ENCODE results near the gene TTLL10.

TTLL10 gene

GRCh38 chr1:1173793-1174415 lies at the start of gene TTLL10:
Gene TTLL10 (plus strand): TSS chr1:1173880. CDS start chr1:1179216, 5,336 bp downstream.
- DNase-seq, result no peak

- no peak for DNase-seq
Observed at GRCh38 chr1:1124508-1124785, 49.2 kb upstream of the TTLL10 start.

DNA sequence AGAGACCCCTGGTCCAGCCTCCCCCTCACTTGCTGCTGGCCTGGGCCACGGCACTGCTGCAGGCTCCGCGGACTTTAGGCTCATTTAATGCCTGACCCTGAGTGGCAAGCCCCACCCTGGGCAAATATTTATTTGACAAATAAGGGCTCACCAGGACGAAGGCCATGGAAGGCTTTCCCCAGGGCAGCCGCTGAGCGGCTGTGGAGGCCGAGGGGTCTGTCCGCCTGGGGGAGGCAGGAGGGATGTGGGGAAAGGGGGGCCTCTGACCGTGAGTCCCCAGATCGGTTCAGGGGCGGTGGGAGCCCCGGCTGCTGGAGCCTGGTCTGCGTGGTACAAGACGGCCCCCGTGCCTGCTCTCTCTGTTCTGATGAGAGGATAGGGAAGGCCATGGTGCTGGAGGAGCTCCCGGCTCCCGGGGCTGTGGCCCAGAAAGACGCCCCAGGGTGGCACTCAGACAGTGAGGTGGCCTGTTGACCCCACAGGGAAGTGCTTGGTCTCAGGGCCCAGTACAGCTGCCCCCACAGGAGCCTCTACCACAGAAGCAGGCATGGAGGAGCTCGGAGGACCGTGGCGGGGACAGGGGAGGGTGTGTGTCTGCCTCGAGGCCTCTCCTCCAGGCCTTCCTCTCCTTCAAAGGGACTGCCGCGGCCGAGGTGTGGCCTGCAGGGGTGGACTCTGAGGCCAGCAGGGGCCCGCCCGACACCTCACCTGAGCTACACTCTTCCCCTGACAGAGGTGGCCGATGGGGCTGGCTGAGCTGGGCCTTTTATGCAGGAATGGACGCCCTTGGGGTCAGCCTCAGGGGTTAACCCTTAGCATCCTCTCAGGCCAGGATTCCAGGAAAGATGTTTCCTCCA lies 48.7 kb upstream of the TTLL10 start:
- DNase-seq, result no peak

DNA sequence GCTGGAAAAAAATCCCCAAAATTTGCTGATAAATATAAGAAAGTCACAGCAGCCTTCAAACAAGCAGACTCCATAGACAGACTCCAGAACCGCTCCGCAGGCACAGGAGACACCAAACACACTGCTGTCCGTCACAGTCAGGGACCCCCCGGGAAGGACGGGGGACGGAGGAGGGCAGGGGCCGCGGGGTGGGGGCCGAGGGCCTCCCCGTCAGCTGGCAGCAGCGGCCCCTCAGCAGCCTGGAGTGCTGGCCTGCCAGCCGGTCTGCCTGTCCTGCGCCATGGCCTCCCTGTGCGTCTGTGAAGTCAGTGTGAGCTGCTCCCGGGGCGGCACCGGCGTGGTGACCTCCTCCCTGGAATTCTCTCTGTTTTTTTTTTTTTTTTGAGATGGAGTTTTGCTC lies 47.7 kb upstream of the TTLL10 start:
- DNase-seq, result no peak

DNA sequence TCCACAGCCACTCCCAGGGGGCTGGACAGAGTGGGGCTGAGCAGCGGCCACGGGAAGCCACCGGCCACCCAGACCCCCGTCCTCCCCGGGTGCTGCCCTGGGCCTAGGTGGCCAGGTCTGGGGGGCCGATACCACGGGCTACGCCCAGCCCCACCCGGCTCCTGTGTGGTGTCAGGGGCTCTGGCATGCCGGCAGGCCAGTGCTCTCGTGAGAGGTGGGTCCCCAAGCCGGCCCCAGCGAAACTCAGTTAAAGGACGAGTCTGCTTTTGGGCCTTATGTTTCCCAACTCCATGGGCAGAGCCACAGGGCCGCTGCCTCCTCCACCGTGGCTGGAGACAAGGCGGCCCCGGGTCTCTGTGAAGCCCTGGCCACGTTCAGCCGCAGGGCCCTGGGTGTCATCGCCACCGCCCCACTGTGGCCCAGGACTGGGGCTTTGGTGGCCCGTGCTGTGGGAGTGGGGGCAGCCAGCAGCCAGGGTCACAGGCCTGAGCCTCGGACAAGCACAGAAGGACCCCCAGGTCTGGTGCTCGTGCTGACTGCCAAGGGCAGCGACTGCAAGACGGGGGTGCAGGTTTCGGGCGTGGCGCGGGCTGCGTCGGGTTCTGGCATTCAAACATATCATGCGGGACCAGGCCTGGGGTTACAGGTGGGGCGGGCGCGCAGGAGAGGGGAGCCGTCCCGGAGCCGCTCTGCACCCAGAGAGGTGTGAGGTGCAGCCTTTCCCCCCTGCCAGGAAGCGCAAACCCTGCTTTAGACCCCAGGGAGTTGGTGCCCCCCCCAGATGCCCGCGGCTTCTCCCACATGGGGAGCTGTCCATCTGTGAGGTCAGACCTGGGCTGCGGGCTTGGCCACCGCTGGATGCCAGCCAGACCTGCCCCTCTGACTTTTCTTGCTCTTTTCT lies 45.9 kb upstream of the TTLL10 start:
- no peak for DNase-seq

- DNase-seq, result no peak
Observed at GRCh38 chr1:1128454-1129139, 45.1 kb upstream of the TTLL10 start.

- DNase-seq, result no peak
Observed at GRCh38 chr1:1129381-1129821, 44.3 kb upstream of the TTLL10 start.

GRCh38 chr1:1130206-1131120 lies 43.2 kb upstream of the TTLL10 start:
- DNase-seq, result no peak

GRCh38 chr1:1132042-1132950 lies 41.4 kb upstream of the TTLL10 start:
- no peak for DNase-seq

DNA sequence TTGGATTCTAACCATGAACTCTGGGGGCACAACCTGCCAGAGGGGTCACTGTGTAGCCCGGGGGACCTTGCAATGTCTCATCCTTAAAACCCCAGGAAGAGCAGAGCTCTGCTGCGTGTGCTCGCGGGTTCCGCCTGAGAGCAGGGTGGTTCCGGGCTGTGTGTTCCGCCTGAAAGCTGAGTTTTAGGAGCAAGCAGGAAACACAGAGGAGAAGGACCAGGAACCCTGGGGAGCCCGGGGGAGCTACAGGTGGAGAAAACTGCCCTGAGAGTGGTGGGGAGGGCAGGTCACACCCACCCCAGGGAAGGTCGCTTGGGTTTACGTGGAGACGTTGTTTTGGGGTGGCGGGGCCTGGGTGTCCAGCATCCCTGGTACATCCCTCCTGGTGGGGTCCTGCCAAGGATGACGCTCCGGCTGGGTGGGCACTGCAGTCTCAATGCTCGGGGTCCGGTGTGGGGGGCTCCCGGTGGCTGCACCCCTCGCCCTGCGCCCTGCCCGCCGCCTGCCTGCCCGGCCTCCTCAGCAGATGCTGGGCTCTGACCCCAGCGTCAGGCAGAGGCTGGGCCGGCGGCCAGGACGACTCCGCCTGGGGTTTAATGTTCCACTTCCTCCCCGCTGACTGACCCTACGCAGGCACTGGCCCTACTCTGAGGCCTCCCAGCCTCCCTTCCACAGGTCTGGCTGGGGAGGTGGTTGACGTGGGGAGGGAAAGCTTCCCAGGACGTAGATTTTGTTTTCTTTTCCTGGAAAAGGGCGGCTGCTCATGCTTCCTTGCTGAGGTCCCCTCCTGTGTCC lies 40.5 kb upstream of the TTLL10 start:
- DNase-seq, result no peak

DNA sequence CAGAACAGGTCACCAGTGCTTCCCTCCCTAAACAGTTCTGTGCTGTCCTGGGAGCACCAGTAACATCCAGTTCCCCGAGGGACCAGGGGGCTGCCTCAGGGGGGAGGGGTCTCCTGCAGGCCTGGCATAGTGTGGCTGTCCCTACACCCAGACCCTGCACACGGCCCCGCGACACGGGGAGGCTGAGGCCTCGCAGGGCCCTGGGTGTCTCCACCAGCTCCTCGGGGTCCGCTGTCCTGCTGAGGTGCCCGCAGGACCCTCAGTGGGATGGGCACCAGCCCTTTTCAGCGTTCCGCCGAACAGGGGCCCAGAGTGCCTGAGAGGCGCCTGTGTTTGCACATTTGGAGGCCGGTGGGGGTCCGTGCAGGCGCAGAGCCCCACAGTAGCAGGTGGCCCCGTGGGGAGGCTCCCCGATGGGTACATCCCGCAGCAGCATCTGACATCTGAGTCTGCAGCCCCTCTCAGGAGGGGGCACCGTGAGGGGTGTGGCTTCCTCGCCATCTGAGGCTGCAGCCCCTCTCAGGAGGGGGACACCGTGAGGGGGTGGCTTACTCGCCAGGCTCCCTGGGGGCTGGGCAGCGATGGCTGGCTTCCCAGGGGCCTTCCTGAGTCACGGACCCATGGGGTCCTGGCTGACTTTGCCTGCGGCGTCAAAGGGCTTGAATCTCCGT lies 39.2 kb upstream of the TTLL10 start:
- DNase-seq, result no peak

DNA sequence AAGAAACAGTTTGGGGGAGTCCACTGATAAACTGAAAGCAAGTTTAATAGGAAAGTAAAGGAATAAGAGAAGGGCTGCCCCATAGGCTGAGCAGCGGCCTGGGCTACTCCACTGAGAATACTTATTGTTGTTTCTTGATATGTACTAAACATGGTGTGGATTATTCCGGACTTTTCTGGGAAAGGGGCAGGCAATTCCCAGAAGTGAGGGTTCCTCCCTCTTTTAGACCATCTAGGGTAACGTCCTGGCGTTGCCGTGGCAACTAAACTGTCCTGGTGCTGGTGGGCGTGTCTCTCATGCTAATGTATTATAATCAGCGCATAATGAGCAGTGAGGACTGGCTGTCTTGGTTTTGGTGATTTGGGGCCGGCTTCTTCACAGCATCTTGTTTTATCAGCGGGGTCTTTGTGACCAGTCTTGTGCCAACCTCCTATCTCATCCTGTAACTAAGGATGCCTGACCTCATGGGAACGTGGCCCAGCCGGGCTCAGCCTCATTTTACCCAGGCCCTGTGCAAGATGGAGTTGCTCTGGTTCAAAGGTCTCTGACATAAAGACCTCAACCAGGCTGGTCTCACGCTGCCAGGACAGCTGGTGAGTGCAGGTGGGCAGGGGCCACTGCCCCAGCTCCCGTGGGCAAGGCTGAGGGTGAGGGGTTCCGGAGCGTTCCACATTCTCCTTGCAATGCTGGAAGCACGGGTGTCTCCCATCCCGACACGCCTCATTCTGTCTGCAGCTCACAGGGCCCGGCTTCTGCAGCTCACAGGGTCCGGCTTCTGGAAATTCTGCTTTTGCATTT lies 38.1 kb upstream of the TTLL10 start:
- DNase-seq, result no peak

GRCh38 chr1:1136547-1137230 lies 37.0 kb upstream of the TTLL10 start:
- DNase-seq, result no peak

- DNase-seq, result no peak
Observed at GRCh38 chr1:1137256-1138045, 36.2 kb upstream of the TTLL10 start.

GRCh38 chr1:1140673-1141072 lies 33.0 kb upstream of the TTLL10 start:
- DNase-seq, result no peak

DNA sequence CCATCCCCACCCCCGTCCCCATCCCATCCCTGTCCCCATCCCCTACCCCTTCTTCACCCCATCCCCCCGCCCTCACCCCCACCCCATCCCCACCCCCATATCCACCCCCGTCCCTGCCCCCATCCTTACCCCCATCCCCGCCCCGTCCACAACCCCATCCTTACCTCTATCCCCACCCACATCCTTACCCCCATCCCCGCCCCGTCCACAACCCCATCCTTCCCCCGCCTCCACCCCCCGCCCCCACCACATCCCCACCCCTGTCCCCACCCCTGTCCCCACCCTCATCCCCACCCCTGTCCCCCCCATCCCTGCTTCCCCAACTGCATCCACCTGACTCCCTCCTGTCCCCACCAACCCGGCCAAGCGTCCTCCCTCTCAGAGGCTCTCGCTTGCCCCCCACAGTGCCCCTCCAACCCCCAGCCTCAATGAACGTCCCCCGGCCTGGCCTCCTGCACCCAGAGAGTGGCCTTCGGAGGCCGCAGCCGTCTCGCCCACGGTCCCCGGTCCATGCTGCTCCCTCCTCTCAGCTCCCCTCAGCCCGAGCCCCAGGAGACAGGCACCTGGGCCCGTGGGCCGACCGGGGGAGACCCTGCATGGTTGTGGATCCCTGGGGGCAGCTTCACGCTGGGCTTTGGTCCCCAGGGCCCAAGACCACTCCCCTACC lies 32.3 kb upstream of the TTLL10 start:
- DNase-seq, result no peak

GRCh38 chr1:1141911-1142250 lies 31.8 kb upstream of the TTLL10 start:
- DNase-seq, result no peak
